Calu3 (cell line): ENCODE data around the gene RECK. TPM values are rescaled to one million over a fixed set of nuclear protein-coding genes. Genes with fewer than 3 reads are reported as not detected.

Source experiments
- BruUV-seq: library from RNA; stranded (reverse); fragments of 400-500 nt; replicated peaks from 2 replicates; lab custom pipeline; 2021; lab: Mats Ljungman, UMichigan
- CTCF ChIA-PET: fragments of 300-600 bp; sonication (Branson Sonifier 250); formaldehyde crosslinking; loops from one replicate; lab custom pipeline; 2022; ENCODE audit warnings: antibody characterized with exemption; lab: Charles Lee
- DNase-seq: peaks from one replicate; pipeline ENCODE4 v3.0.0; 2022
- H3K27ac Mint-ChIP-seq: one replicate; pipeline ENCODE4 v1.8.0; 2022; ENCODE audit warnings: mixed read lengths; ENCODE audit not compliant: unreplicated experiment
- H3K27me3 Mint-ChIP-seq: one replicate; pipeline ENCODE4 v1.8.0; 2022; ENCODE audit warnings: mixed read lengths; ENCODE audit not compliant: unreplicated experiment
- H3K36me3 Mint-ChIP-seq: one replicate; pipeline ENCODE4 v1.8.0; 2022; ENCODE audit warnings: mild to moderate bottlenecking, moderate library complexity, mixed read lengths; ENCODE audit not compliant: insufficient read depth, unreplicated experiment
- H3K4me1 Mint-ChIP-seq: one replicate; pipeline ENCODE4 v1.8.0; 2022; ENCODE audit warnings: mild to moderate bottlenecking, low read depth, mixed read lengths; ENCODE audit not compliant: unreplicated experiment
- H3K4me3 Mint-ChIP-seq: one replicate; pipeline ENCODE4 v1.8.0; 2022; ENCODE audit warnings: mild to moderate bottlenecking, low read depth, moderate library complexity, mixed read lengths; ENCODE audit not compliant: unreplicated experiment
- H3K9me3 Mint-ChIP-seq: one replicate; pipeline ENCODE4 v1.8.0; 2022; ENCODE audit warnings: low read depth, mixed read lengths; ENCODE audit not compliant: unreplicated experiment
- intact Hi-C: fragments of 100-400 bp; cut with micrococcal nuclease; formaldehyde crosslinking; loops from one replicate; pipeline ENCODE4 v1.10.0; 2022; ENCODE audit not compliant: unreplicated experiment
- total RNA-seq: library from RNA; stranded (reverse); gene quantifications from 2 replicates; pipeline ENCODE4 v1.2.3, GENCODE V29; 2022
- TF ChIP-seq, protein P1 (sequence below): fragments of 200-600 bp; IDR thresholded peaks from one replicate; pipeline ENCODE4 v1.8.0; 2022; ENCODE audit warnings: antibody characterized with exemption; ENCODE audit not compliant: unreplicated experiment

RECK gene
- total RNA-seq, 1 experiment from 2014 or later = 1.1 TPM

DNA sequence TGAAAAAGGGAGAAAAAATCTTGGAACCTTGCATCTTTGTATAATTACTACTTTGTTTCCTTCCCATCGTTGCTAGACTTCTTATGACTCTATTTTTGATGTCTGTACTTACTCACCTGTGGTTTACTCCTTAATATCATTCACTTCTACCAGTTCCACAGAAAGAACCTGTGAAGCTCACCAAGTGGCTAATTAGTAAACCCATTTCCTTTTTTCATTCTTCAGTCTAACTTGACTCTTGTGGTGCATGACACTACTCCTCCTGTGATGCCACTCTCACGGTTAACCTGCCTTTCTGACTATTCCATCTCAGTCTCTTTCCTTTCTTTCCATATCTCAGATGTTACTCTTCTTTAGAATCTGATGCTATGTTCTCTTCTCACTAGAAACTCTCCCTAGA, 14.6 kb downstream of the RECK start:
- BruUV-seq = no TSS peak
- CTCF ChIA-PET = no interaction called here
- no peaks in the 10 kb centered on the region for H3K4me1 Mint-ChIP-seq
- no peaks in the 10 kb centered on the region for H3K36me3 Mint-ChIP-seq
- intact Hi-C loops = no loop called here
- no peaks in the 10 kb centered on the region for H3K9me3 Mint-ChIP-seq
- no peak for DNase-seq
- H3K27me3 Mint-ChIP-seq = no peaks in the 10 kb centered on the region
- no peak overlapping the region for H3K27ac Mint-ChIP-seq
- TF ChIP-seq, protein P1, sequence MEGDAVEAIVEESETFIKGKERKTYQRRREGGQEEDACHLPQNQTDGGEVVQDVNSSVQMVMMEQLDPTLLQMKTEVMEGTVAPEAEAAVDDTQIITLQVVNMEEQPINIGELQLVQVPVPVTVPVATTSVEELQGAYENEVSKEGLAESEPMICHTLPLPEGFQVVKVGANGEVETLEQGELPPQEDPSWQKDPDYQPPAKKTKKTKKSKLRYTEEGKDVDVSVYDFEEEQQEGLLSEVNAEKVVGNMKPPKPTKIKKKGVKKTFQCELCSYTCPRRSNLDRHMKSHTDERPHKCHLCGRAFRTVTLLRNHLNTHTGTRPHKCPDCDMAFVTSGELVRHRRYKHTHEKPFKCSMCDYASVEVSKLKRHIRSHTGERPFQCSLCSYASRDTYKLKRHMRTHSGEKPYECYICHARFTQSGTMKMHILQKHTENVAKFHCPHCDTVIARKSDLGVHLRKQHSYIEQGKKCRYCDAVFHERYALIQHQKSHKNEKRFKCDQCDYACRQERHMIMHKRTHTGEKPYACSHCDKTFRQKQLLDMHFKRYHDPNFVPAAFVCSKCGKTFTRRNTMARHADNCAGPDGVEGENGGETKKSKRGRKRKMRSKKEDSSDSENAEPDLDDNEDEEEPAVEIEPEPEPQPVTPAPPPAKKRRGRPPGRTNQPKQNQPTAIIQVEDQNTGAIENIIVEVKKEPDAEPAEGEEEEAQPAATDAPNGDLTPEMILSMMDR = no peak
- no peak overlapping the region for H3K4me3 Mint-ChIP-seq

GRCh38 chr9:36053971-36054370, 17.3 kb downstream of the RECK start:
- Mint-ChIP-seq H3K9me3 (no peaks in the 10 kb centered on the region), H3K4me1 (no peaks in the 10 kb centered on the region), H3K27me3 (no peaks in the 10 kb centered on the region), H3K36me3 (no peaks in the 10 kb centered on the region), H3K27ac (no peak overlapping the region), H3K4me3 (no peak overlapping the region)
- TF ChIP-seq, protein P1 = no peak
- DNase-seq = no peak
- intact Hi-C loops = no loop called here
- BruUV-seq = no TSS peak
- CTCF ChIA-PET = interaction anchor here (0.7 kb wide), 1 partner anchor 48 kb away, joined by 10 read pairs; no protein-coding TSS in a partner anchor

- Mint-ChIP-seq H3K4me3 (no peak overlapping the region), H3K9me3 (no peaks in the 10 kb centered on the region), H3K27me3 (no peaks in the 10 kb centered on the region), H3K36me3 (no peaks in the 10 kb centered on the region), H3K4me1 (no peaks in the 10 kb centered on the region), H3K27ac (no peak overlapping the region)
- DNase-seq = no peak
- TF ChIP-seq, protein P1 = no peak
- BruUV-seq = no TSS peak
- intact Hi-C loops = no loop called here
- CTCF ChIA-PET = no interaction called here
Observed at GRCh38 chr9:36056896-36057295, 20.2 kb downstream of the RECK start.

GRCh38 chr9:36063804-36064447, 27.2 kb downstream of the RECK start:
- Mint-ChIP-seq H3K4me3 (no peak overlapping the region), H3K9me3 (no peaks in the 10 kb centered on the region), H3K27me3 (no peaks in the 10 kb centered on the region), H3K36me3 (no peaks in the 10 kb centered on the region), H3K27ac (no peak overlapping the region), H3K4me1 (no peaks in the 10 kb centered on the region)
- intact Hi-C loops = no loop called here
- BruUV-seq = no TSS peak
- TF ChIP-seq, protein P1 = no peak
- no peak for DNase-seq
- CTCF ChIA-PET = no interaction called here
